GM18526 (cell line): ENCODE data around the gene OTOP1.
A peak's percentile ranks its signal among the peaks of the same experiment; 100 is the strongest.

ENCODE experiments used
- POLR2A ChIP-seq: IDR thresholded peaks from 3 replicates; pipeline ENCODE4 v1.6.1; 2011; ENCODE audit not compliant: insufficient read length; ENCODE audit errors: extremely low read depth

Gene OTOP1

DNA sequence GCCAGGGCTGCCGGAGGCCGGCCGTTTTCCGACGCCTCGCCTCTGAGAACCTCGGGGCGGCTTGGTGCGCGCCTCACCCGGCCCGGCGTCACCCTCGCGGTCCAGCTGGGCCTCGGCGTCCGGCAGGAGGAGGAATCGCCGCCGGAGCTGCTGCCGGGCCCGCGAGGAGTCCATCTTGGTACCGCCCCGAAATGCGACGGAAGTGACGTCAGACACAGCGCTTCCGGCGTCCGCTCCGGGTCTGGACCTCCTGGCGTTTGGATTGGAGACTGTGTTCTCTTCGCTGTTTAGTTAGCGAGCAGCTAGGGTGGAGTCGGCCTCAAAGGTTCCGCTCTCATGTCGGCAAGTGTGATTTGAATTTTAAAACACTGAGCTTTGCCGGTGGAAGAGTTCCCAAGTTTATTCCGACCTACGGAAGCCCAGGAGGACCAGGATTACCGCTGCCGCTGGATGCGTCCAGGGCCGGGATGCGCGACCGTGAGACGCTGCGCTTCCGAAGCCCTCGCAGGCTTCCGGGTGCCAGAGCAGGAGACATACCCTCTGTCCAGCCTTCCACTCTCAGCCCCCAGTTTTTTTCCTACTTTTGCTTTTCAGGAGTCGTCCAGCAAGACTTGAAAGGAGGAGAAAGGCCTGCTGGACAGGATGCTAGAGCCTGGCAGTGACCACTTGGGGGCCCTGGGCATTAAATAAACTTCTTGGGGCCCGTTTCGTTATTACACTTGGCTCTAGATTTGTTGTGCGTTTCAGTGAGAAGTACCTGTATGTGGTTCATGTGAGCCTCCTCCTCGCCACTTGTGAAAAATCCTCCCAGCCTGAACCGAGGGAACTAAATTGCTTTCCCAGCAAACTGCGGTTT lies 21.5 kb upstream of the OTOP1 start, which contains the start of gene TMEM128:
TMEM128 (minus strand) TSS at position 195 of the 856 bp plus-strand sequence; CDS start at position 174, 21 bp downstream.
- TF ChIP-seq POLR2A, result peak; percentile 93

DNA sequence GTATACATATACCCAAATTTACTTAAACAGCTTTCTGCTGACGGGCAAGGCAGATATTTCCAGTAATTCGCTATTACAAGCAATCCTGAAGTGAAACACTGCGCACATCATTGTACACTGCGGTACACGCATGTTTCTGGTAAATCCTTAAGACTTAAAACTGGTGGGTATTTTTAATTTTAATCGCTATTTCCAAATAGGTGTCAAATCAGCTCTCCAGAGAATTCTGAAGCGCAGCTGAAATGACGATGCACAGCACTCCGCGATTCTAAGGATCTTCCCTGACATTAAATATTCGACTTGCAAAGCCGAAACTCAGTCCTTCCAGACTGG lies 20.9 kb upstream of the OTOP1 start:
- no peak for TF ChIP-seq POLR2A

DNA sequence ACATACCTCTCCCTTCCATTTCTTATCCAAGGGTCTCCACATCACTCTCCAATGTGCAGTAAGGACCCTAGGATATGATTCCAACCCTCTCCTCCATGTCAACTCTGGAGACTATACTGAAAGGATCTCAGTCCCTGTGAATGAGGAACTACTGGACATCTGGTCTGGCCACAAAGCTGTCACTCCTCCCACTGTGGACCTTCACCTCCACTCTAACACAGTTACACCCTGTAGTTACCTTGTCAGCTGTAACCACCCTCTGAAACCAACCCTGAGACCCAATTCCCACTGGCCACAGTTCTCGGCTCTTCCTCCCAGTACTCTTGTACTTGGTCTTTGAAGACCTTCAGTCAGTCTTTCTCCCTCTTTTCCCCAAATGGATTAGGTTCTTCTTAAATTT lies 18.4 kb upstream of the OTOP1 start:
- no peak for TF ChIP-seq POLR2A

DNA sequence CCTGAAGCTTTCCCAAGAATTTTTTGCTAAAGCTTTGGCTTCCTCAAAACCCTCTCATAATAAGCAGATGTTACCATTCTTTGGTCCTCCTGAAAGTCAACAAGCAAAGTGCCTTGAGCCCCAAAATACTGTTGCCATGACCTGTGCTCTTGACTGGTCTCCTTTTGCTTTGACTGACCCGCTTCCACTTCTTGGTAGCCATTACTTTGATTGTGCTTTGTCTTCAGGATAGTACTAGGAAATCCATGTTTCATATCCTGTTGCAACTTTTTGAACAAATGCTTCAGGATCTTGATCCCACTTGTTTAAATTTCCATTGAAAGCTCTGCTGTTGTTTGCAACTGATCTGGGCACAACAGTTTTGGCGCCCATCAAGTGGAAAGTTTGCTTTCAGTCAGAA lies 6.9 kb upstream of the OTOP1 start:
- TF ChIP-seq POLR2A, result no peak

DNA sequence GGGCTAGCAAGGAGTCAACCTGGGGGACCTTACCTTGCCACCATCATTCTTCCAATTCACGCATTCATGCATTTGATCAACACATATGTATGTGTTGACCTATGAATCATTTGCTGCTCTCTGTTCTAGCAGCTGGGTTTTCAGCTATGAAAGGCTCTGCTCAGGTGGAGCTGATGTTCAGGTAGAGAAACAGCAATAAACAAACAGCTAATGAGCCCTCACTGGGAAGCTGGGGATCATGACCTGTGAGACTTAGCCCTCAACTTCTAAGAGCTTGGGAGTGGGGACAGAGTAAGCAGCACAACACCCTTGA lies 1.6 kb upstream of the OTOP1 start:
- no peak for TF ChIP-seq POLR2A

DNA sequence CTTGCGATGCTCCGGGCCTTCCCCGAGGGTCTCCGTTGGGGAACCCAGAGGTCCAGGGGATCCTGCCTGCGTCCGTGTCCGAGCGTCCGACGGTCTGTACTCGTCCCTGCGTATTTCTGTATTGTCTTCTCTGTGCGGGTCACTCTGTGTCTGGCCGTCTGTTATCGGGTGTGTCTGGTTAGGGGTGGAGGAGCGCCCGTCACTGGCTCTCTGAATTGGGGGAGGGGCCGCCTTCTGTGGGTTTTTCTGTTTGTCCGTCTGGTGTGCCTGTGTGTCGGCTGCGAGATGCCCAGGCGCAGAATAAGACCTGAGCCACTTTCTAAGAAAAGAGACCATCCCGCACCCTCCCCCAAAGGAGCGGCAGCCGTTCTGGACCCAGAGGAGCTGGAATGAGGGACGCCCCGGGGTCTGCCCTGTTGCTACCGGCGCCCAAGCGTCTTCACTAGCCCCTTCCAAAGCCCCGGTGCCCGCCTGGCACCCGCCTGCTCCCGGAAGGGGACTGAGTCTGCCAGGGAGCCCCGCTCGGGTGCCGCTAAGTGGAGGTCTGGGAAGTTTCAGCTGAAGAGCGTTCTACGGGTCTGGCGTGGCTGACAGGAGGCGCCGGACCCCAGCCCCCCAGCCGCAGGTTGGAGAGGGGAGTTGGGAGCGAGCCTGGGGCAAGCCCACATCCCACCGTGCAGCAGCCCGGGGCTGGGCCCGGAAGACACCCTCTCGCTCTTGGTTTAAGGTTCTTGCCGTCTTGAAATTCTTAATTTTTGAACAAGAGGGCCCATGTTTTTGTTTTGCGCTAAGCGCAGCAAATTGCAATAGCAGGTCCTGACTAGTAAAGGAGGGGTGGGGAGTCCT lies 1.0 kb upstream of the OTOP1 start:
- no peak for TF ChIP-seq POLR2A

DNA sequence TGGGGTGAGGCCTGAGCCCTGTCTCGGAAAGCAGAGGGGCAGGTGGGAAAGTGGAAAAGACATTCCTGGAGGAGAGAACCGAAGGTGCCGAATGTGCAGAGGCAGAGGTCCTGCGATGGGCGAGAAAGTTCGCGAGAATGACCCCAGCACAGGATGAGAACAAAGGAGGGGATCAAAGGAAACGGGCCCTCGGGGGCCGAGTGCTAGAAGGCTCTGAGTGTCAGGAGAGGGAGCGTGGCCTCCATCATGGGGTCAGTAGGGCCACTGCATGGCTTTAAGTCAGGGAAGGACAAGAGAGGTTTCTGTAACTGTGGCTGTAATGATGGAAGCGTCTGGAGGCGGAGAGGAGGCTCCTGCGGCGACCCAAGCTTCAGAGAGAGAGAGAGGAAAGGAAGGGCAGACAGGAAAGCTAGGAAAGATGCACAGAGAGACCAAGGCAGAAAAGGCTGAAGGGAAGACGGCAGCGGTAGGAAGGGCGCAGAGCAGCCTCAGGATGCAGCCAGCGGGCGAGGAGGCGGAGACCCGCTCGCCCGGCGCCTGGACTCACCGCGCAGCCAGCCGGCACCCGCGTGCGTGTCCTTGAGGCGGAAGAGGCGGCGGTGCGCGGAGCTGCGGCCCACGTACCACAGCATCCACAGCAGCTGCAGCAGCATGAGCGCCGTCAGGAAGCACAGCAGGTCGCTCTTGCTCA lies 669 bp downstream of the OTOP1 start:
- no peak for TF ChIP-seq POLR2A

DNA sequence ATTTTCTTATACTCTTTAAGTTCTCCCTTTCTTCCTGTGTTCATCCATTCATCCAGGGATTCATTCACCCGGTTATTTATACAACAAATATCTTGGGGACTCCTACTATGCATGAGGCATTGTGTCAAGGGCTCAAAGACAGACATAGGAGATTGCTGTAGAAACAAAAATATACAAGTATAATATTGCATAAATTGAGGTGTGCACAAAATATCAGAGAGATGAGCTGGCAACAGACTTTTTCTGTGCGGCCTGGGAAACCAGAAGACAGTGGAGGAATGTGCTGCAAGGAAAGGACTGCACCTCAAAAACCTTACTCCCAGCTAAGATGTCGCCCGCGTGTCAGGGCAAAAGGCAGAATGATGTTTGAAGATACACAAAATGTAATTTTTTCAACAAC lies 9.6 kb downstream of the OTOP1 start:
- TF ChIP-seq POLR2A, result no peak

DNA sequence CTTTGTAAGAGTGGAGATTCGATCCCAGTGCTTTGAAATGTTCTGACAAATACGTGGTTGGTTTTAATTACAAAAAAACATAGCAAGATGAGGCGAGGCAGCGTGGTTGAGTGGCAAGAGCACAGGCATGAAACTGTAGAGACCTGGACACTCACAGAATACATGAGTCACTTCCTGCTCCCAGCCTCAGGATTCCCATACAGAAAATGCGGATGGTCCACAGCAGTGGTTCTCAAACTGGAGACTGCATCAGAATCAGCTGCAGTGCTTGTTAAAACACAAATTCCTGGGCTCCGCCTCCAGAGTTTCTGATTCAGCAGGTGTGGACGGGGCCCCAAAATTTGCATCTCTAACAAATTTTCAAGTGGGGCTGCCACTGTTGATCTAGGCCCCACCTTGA lies 10.1 kb downstream of the OTOP1 start:
- no peak for TF ChIP-seq POLR2A

DNA sequence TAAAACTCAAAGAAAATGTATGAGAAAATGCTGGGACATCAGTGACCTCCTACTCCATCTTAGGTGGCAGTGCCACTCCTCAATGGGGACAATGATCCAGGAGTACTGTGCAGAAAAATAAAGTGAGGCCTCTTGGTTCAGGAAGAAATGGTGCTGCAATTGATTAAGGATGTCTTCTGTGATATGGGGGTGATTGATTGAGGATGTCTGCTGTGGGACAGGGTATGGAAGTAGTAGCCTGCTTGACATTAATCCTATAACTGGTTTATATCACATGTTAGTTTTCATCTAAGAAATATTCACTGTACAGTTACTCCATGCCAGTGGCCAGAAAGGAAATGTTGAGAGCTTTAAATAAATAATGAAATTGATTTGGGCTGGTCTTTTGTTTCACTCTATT lies 20.5 kb downstream of the OTOP1 start:
- no peak for TF ChIP-seq POLR2A

DNA sequence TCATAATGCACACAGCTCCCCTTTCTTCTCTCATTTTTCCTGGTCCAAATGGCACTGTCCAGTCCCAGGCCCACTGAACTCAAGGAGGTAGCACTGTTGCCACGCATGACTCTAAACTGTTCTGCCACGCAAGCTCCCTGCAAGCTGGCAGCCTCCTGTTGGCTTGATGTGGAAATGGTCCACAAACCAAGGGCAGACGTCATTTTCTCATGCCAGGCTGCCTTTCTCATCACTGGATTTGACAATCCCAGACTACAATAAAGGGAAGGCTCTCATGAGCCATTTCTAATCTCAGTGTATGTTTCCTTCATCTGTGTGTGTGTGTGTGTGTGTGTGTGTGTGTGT lies 22.4 kb downstream of the OTOP1 start:
- TF ChIP-seq POLR2A, result no peak

DNA sequence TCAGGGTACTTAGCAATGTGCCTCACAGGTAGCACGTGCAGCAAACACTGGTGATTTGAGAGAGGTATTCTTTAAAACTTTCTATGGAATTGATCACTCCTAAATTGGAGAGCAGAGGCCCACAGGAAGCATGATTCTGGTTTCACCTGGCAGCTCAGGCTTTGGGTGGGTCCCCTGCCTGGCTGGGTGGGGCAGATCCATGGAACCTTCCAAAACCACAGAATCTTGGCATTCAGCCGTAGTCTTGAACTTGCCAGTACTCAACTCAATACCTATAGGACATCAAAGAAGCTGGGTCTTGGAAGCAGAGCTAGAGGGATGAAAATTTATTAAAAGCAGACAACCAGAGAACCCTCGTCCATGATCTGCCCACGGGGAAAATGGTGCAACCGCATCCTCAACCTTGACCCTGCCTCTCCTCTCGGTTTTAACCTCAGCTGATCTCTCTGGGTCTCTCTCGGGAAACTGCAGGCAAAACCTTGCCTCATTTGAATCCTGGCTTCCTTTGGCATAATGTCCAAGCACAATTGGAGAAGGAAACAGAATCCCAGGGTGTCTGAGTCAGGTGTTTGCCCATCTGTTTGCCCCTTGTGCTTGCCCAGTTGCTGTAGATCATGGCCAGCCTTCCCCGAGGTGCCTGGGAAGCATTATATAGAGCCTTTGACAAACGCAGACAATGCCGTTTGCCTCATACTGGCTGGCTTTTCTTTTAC lies 22.9 kb downstream of the OTOP1 start:
- TF ChIP-seq POLR2A, result no peak

DNA sequence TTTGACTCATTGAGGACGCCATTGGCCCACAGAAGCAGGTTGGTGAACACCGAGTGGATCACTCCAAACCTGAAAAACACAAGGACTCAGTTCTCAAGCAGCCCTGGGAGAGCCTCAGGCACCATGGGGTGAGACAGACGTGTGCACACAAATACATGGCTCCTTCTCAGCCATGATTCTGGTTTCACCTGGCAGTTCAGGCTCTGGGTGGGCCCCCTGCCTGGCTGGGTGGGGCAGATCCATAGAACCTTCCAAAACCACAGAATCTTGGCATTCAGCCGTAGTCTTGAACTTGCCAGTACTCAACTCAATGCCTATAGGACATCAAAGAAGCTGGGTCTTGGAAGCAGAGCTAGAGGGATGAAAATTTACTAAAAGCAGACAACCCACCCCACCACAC lies 24.2 kb downstream of the OTOP1 start:
- no peak for TF ChIP-seq POLR2A

DNA sequence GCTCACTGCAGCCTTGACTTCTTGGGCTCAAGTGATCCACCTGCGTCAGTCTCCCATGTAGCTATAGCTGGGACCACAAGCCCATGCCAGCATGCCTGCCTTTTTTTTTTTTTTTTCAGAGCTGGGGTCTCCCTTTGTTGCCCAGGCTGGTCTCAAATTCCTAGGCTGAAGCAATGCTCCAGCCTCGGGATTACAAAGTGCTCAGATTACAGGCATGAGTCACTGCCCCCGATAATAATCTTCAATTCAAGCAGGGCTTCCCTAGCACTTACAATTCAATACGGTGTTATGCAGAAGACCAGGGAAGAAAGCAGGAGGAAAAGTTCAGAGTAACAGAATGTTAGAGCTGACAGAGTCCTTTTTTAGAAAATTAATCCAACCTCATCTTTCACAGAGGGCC lies 26.1 kb downstream of the OTOP1 start:
- TF ChIP-seq POLR2A, result no peak

DNA sequence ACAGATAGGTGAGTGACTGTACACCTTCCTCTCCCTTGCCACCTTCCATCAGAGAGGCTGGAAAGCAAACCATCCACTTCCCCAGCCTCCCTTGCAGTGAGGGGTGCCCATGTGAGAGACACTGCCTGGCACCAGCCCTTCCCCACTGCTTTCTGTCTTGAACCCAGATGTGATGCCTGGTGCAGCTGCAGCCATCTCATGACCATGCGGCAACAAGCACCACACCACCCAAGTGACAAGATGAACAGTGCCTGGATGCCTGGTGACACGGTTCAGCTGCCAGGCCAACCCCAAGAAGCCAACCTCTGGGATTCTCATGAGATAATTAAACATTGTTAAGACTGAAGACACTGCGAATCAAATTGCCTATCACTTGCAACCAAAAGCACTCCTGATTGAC lies 31.4 kb downstream of the OTOP1 start:
- TF ChIP-seq POLR2A, result no peak

DNA sequence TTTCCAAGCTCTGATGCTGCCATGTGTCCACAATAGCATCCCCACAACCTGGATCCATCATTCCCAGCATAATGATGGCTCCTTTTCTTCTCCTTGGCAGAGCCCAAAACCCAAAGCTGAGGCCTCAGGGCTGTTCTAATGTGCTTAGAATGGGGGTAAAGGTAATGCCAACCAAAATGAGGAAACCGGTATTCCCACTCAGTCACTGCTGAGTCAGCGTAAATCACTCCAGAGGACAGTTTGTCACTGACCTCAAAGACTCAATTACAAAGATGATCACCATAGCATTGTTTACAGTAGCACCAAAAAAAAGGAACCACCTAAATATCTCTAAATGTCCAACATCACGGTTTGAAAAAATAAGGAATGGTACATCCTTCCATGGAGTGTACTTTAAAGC lies 41.2 kb downstream of the OTOP1 start:
- TF ChIP-seq POLR2A, result no peak
